Pons (tissue), 1 donor: ENCODE data around the gene TGFA.

Source experiments
- DNase-seq: peaks from one replicate; pipeline ENCODE4 v3.0.0-alpha.2; 2016; ENCODE audit warnings: low spot score

TGFA gene

DNA sequence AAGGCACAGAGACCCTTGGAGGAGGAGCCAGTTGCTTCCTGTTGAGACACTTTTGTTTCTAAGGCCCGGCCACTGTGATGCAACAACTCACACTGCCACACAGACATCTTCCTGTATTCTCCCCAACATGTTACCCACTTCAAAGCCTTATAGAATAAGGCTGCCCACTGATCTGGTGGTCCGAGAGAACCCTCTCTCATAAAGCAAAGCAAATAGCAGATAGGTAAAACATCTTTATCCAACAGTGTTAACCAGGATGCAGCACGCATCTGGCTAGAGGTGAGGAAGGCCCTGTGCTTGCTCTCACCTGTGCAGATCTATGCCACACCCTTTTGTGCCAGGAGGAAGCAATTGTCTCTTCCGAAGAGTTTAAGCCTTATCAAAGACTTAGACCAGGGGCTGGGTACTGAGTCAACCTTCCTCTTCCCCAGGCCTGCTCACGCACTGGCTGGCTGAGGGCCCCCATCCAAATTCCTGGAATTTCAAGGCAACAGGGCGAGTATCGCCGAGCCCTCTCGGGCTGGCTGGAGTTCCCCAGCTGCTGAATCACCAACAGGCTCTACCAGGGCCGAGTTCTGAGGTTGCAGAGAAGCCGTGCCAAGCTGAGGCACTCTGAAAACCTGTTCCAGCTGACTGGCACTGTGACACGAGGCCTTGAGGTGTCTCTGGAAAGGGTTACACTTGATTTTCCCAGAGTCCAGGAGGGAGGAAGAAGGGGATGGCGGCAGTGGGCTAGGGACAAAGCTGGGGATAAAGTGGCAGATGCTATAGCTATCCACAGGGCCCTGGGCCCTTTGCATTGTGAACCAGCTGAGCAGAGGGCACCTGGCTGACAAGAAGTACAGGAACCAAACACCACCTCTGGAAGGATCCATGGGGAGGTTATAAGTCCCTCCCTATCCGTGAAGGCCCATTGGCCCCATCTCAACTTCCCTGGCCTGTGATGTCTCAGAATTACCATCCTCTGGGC is 29.3 kb downstream of the TGFA start:
- peak; percentile 8 for DNase-seq

DNA sequence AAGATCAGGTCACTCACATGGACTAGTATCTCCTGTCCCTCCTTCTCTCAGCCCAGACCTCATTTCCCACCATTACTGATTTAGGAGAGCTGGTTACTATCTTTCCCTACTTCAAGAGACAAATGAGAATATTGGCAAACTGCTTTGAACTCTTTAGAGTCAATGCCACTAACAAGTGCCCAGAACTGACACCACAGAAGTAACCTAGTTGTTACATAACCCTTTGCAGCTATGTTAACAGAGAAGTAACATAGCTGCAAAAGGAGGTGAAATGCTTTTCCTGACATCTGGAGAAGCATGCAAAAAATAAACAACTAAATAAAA is 30.0 kb downstream of the TGFA start:
- no peak for DNase-seq

- no peak for DNase-seq
Measured at GRCh38 chr2:70522627-70523026, 31.0 kb downstream of the TGFA start.

- DNase-seq = no peak
Measured at GRCh38 chr2:70520825-70521224, 32.8 kb downstream of the TGFA start.

- DNase-seq = no peak
Measured at GRCh38 chr2:70519453-70519852, 34.2 kb downstream of the TGFA start.

DNA sequence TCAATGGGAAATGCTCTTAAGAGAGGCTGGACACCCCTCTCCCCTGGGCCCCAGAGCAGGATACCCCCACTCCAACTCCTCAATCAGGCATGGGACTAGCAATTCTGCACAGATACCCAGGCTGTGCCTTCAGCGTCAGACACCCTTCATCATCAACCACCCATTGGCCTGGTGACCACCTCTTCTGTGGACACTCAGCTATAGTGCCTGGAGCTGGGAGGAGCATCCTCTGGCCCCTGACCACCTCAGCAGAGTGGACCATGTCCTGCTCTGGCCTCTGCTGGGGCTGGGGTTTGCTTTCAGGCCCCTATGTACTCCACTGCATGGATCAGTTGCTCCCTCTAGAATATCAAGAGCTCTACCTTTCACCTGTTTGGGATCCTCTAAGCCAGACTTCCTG is 35.1 kb downstream of the TGFA start:
- no peak for DNase-seq

DNA sequence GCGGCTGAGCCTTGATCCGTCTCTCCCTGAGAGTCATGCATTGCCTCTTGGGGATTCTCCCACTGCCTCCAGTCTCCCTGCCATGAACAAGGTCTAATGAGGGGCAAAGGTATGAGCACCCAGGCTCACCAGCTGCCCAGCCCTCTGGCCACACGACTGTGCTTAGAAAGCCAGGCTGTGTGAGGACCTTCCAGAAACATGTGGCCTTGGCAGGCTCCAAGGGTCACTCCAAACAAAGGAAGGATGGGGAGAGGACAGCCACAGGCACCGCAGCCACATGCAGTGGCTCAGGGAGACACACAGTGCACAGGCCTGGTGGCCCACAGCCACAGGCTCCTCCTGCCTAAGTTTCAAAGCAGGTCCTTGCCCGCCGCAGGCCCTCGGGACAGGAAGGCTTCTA is 35.8 kb downstream of the TGFA start:
- no peak for DNase-seq

GRCh38 chr2:70516596-70516995 is 37.0 kb downstream of the TGFA start:
- peak; percentile 22 for DNase-seq

GRCh38 chr2:70515938-70516337 is 37.7 kb downstream of the TGFA start:
- DNase-seq = peak; percentile 47

DNA sequence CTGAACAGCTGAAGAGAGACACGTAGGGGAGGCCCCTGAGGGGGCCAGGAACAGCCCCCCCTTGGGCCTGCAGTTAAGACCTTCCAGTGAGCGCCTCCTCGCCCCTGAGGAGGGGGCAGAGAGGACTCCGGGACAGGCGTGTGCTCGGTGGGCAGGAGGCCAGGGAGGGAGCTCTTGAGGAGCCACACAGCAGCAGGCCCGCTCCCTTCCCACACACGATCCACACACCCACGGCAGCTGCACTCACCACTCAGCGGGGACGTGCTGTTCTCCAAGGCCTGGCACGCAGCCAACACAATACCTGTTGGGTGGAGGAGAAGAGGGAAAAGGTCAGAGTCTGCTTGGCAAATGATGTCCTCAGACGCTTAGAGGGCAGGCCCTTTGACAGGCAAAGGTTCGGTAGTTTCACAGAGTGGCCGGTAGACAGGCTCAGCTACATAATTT is 39.0 kb downstream of the TGFA start:
- no peak for DNase-seq

DNA sequence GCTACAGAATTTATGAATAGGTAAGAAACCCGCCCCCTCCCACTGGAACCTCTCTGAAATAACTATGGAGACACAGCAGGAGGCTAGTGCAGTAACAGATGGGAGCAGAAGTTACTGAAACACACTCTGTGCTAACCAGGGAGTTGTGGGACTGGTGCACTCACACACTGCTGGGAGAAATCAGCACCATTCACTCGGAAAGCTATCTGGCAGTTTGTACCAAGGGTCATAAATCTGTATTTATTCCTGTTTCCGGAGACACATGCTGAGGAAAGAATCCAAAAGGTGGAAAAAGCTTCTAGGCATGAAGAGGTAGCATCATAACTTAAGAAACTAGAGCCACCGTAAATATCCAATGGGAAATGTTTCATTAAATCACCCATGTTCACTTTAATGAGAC is 39.9 kb downstream of the TGFA start:
- no peak for DNase-seq

DNA sequence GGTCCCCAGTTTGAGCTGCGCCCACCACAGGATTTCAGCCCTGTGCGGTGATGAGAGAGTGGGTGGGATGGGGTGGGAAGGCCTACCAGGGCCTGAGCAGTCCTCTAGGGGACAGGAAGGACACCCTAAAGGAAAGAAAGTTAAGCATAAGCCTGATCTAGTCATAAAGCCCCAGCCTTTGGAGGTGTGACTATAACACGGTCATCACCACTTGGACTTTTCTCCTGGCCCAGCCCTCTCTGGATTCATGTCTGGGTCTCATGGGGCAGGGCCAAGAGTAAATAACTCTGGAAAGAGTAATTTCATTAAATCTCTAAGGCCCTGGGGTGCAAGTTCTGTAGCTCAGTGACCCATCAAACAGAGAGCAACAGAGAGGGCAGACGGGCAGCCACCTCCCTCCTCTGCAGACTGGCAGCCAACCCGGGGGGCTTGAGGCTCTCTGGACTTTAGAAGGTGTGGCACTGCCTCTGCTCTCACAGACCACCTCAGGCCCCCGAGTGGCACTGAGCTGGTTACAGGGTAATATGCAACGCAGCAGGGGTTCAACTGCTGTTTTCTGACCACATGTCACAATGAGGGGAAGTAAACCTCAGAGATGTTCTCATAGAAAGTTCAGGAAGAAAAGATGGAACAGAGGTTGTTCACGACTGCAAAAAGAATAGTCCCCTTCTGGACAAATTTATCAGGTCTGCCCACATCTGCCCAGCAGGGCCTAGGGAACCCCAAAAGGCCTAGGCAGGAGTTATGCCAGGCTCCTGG is 41.5 kb downstream of the TGFA start:
- DNase-seq = no peak

GRCh38 chr2:70510313-70510712 is 43.3 kb downstream of the TGFA start:
- no peak for DNase-seq

GRCh38 chr2:70509565-70509964 is 44.1 kb downstream of the TGFA start:
- DNase-seq = no peak

GRCh38 chr2:70508711-70509462 is 44.7 kb downstream of the TGFA start:
- no peak for DNase-seq

- DNase-seq = no peak
Measured at GRCh38 chr2:70505613-70506391, 47.8 kb downstream of the TGFA start.

GRCh38 chr2:70504750-70505149 is 48.9 kb downstream of the TGFA start:
- DNase-seq = no peak

- DNase-seq = no peak
Measured at GRCh38 chr2:70503896-70504295, 49.7 kb downstream of the TGFA start.

DNA sequence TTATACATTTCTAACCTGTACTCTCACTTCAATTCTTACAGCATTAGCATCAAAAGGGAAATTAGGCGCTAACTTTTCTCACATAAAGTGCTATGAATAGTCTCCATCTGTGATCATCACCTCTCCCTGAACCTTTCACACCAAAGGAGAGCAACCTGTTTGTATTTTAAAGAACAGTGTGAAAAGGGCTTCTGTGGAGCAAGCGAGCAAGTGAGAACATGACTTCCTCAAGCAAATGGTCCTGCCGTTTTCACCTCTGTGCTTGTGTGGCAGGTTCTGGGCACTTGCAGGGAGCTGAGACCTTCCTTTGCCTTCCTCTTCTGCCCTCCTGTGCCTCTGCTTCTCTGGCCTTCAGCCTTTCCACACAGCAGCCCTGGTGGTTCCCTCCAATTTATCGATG is 51.9 kb downstream of the TGFA start:
- DNase-seq = no peak

- DNase-seq = no peak
Measured at GRCh38 chr2:70501215-70501614, 52.4 kb downstream of the TGFA start.

DNA sequence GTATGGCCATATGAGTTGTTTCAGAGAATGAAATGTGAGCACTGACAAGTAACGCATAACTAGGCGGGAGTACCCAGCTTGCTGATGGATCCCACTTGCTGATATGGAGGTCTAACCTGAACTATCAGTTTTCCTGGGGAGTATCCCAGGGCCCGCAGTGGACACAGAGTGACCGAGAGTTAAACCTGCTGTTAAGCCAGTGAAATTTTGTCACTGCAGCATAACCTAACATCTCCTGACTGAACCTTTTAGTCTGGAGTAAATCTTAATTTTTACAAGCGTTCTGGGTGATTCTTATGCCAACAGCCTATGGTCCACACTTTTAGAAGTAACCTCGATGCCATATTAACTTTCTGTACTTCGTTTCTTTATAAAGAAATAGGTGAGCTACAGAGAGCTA is 54.4 kb downstream of the TGFA start:
- DNase-seq = no peak

DNA sequence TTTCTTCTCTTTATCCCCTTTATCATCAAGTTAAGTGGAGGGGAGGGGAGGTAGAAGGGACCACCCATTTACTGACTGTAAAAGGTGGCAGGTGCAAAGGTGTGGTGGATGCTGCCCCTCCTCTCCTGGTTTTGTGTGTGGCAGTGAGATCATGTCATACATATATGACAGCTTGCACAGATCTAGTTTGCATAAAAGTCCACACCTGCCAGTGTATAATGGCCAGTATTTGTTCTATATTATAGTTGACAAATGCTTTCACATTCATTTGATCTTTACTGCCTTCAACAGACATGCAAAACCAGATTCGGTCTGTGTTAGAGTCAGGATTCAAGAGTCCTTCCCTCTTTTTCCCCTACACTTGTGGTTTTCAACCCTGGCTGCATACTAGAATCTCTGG is 55.1 kb downstream of the TGFA start:
- DNase-seq = no peak
